Natural killer cell treated with Interleukin-12 subunit alpha and Interleukin-12 subunit beta and Interleukin-15 and Interleukin-18, amount 100 ng/mL, for 72 hours (primary cell): ENCODE results near the gene PSAPL1. TPM values are rescaled to one million over a fixed set of nuclear protein-coding genes. Genes with fewer than 3 reads are reported as not detected.
A peak's percentile ranks its signal among the peaks of the same experiment; 100 is the strongest.

Experiments
- ATAC-seq, 2 donors: fragments of 150-1000 bp; cut with Tn5 transposase in 1 of 2; sonication (Bioruptor Pico), chemical (Tn5 transposase) in 1 of 2; 2 replicates each; pipeline ENCODE4 v1.10.0; 2021
- DNase-seq: peaks from one replicate; pipeline ENCODE4 v3.0.0; 2022; ENCODE audit warnings: low spot score
- H3K27ac Mint-ChIP-seq, 2 donors: 1 replicate in 1 of 2; 2 replicates in 1 of 2; pipeline ENCODE4 v1.8.0; 2022; ENCODE audit warnings: mixed read lengths in 2 of 2, mild to moderate bottlenecking in 1 of 2, moderate library complexity in 1 of 2
- H3K27me3 Mint-ChIP-seq, 2 donors: 1 replicate in 1 of 2; 2 replicates in 1 of 2; pipeline ENCODE4 v1.8.0; 2022; ENCODE audit warnings: mixed read lengths in 2 of 2
- H3K36me3 Mint-ChIP-seq: one replicate; pipeline ENCODE4 v1.8.0; 2022; ENCODE audit warnings: mixed read lengths
- H3K4me1 Mint-ChIP-seq, 2 donors: 1 replicate in 1 of 2; 2 replicates in 1 of 2; pipeline ENCODE4 v1.8.0; 2022; ENCODE audit warnings: low read depth in 2 of 2, mixed read lengths in 2 of 2, mild to moderate bottlenecking in 1 of 2
- H3K4me3 Mint-ChIP-seq: one replicate; pipeline ENCODE4 v1.8.0; 2022; ENCODE audit warnings: mixed read lengths
- H3K9me3 Mint-ChIP-seq: 2 replicates; pipeline ENCODE4 v1.8.0; 2022; ENCODE audit warnings: mixed read lengths
- total RNA-seq, 2 donors: library from RNA; stranded (reverse); gene quantifications; one replicate each; pipeline ENCODE4 v1.2.3, GENCODE V29; 2022

Gene PSAPL1
- total RNA-seq, 2 donors from 2014 or later: not detected

- H3K27ac Mint-ChIP-seq: no peak overlapping the region
- DNase-seq (peak; percentile 40), ATAC-seq (no peak)
- no peak overlapping the region for H3K4me3 Mint-ChIP-seq
- H3K9me3 Mint-ChIP-seq: peaks cover 6% of the 10 kb centered on the region
- no peaks in the 10 kb centered on the region for H3K36me3 Mint-ChIP-seq
- H3K4me1 Mint-ChIP-seq: peaks cover 0 to 13% of the 10 kb centered on the region in 2 donors
- peaks cover 13 to 52% of the 10 kb centered on the region in 2 donors for H3K27me3 Mint-ChIP-seq
Measured at GRCh38 chr4:7398788-7399439, 35.8 kb downstream of the PSAPL1 start.

GRCh38 chr4:7398104-7398423 is 36.7 kb downstream of the PSAPL1 start:
- ATAC-seq (no peak), DNase-seq (no peak)
- Mint-ChIP-seq H3K4me1 (peaks cover 0 to 13% of the 10 kb centered on the region in 2 donors), H3K4me3 (no peak overlapping the region), H3K9me3 (peaks cover 6% of the 10 kb centered on the region), H3K36me3 (no peaks in the 10 kb centered on the region), H3K27me3 (peaks cover 13 to 60% of the 10 kb centered on the region in 2 donors), H3K27ac (no peak overlapping the region)

- Mint-ChIP-seq H3K4me3 (no peak overlapping the region), H3K4me1 (peaks cover 0 to 13% of the 10 kb centered on the region in 2 donors), H3K27ac (no peak overlapping the region), H3K36me3 (no peaks in the 10 kb centered on the region), H3K27me3 (peaks cover 16 to 54% of the 10 kb centered on the region in 2 donors), H3K9me3 (peaks cover 6% of the 10 kb centered on the region)
- ATAC-seq: no peak
- peak; percentile 13 for DNase-seq
Measured at GRCh38 chr4:7397206-7398103, 37.3 kb downstream of the PSAPL1 start.

GRCh38 chr4:7396186-7396910 is 38.4 kb downstream of the PSAPL1 start:
- peaks cover 6% of the 10 kb centered on the region for H3K9me3 Mint-ChIP-seq
- H3K27ac Mint-ChIP-seq: no peak overlapping the region
- peaks cover 0 to 13% of the 10 kb centered on the region in 2 donors for H3K4me1 Mint-ChIP-seq
- peak; percentile 59 for DNase-seq
- H3K36me3 Mint-ChIP-seq: no peaks in the 10 kb centered on the region
- H3K4me3 Mint-ChIP-seq: no peak overlapping the region
- H3K27me3 Mint-ChIP-seq: peaks cover 21 to 50% of the 10 kb centered on the region in 2 donors
- ATAC-seq: no peak

GRCh38 chr4:7395645-7396044 is 39.1 kb downstream of the PSAPL1 start:
- Mint-ChIP-seq H3K9me3 (peaks cover 3% of the 10 kb centered on the region), H3K27ac (no peak overlapping the region), H3K36me3 (no peaks in the 10 kb centered on the region), H3K4me3 (no peak overlapping the region), H3K27me3 (peaks cover 15 to 43% of the 10 kb centered on the region in 2 donors), H3K4me1 (peaks cover 0 to 7% of the 10 kb centered on the region in 2 donors)
- ATAC-seq (no peak), DNase-seq (peak; percentile 20)

- DNase-seq (peak; percentile 39), ATAC-seq (no peak)
- Mint-ChIP-seq H3K27ac (no peak overlapping the region), H3K4me1 (no peaks in the 10 kb centered on the region), H3K9me3 (no peaks in the 10 kb centered on the region), H3K27me3 (peaks cover 15 to 42% of the 10 kb centered on the region in 2 donors), H3K4me3 (no peak overlapping the region), H3K36me3 (no peaks in the 10 kb centered on the region)
Measured at GRCh38 chr4:7394681-7395451, 39.9 kb downstream of the PSAPL1 start.

- peak; percentile 44 for DNase-seq
- no peak for ATAC-seq
- H3K9me3 Mint-ChIP-seq: no peaks in the 10 kb centered on the region
- H3K36me3 Mint-ChIP-seq: no peaks in the 10 kb centered on the region
- H3K27ac Mint-ChIP-seq: no peak overlapping the region
- H3K4me3 Mint-ChIP-seq: no peak overlapping the region
- H3K4me1 Mint-ChIP-seq: no peaks in the 10 kb centered on the region
- H3K27me3 Mint-ChIP-seq: peaks cover 15 to 38% of the 10 kb centered on the region in 2 donors
Measured at GRCh38 chr4:7393601-7394575, 40.8 kb downstream of the PSAPL1 start.

GRCh38 chr4:7392438-7393421 is 42.0 kb downstream of the PSAPL1 start:
- Mint-ChIP-seq H3K27me3 (peaks cover 15 to 28% of the 10 kb centered on the region in 2 donors), H3K36me3 (no peaks in the 10 kb centered on the region), H3K4me3 (no peak overlapping the region), H3K9me3 (peaks cover 2% of the 10 kb centered on the region), H3K27ac (no peak overlapping the region), H3K4me1 (no peaks in the 10 kb centered on the region)
- ATAC-seq (no peak), DNase-seq (peak; percentile 49)

- no peak overlapping the region for H3K4me3 Mint-ChIP-seq
- H3K4me1 Mint-ChIP-seq: no peaks in the 10 kb centered on the region
- ATAC-seq (no peak), DNase-seq (peak; percentile 51)
- H3K9me3 Mint-ChIP-seq: peaks cover 7% of the 10 kb centered on the region
- no peak overlapping the region for H3K27ac Mint-ChIP-seq
- no peaks in the 10 kb centered on the region for H3K36me3 Mint-ChIP-seq
- H3K27me3 Mint-ChIP-seq: peaks cover 15 to 20% of the 10 kb centered on the region in 2 donors
Measured at GRCh38 chr4:7391637-7392437, 42.9 kb downstream of the PSAPL1 start.

- no peaks in the 10 kb centered on the region for H3K36me3 Mint-ChIP-seq
- ATAC-seq (no peak), DNase-seq (peak; percentile 49)
- H3K9me3 Mint-ChIP-seq: peaks cover 11% of the 10 kb centered on the region
- H3K27me3 Mint-ChIP-seq: peaks cover 13 to 14% of the 10 kb centered on the region in 2 donors
- no peak overlapping the region for H3K27ac Mint-ChIP-seq
- no peaks in the 10 kb centered on the region for H3K4me1 Mint-ChIP-seq
- no peak overlapping the region for H3K4me3 Mint-ChIP-seq
Measured at GRCh38 chr4:7390906-7391636, 43.7 kb downstream of the PSAPL1 start.
